HG02623 (cell line): ENCODE data around the gene GRID2.
"Not testable (repeated sequence)": the region's sequence is repeated elsewhere in the genome, so short reads cannot be mapped to it uniquely, and the experiment has no call there.

Source experiments
- ATAC-seq: cut with Tn5 transposase; IDR thresholded peaks from one replicate; pipeline ENCODE4 v1.9.1; 2021; ENCODE audit warnings: moderate library complexity; ENCODE audit not compliant: unreplicated experiment

Gene GRID2

DNA sequence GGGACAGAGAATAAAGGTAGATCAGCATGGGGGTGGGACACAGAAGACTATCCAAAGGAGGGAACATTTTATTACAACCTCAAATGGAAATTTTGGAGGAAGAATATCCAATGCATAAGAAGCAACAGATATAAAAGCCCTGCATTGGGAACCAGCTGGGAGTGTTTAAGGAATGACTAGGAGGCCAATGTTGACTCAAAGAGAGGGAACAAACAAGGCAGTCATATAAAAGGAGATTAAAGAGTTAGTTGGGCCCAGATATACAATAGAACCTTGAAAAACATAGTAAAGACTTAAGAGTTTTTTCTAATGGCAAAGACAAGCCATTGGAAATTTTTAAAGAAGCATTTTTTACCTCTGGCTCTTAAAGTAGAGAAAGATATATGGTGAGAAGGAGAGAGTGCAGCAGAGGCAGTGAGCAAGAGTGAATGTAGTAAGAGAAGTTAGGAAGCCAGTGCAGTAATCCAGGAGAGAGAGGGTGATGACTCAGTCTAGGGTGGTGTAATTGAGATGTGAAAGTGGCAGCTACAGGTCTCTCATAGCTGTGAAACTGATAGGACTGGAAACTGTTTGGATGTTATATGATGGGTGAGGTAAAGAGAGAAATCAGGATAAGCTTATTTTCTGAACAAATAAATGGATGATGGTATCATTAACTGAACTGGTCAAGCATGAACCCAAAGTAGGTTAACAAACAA, 1342.6 kb downstream of the GRID2 start:
- no peak for ATAC-seq

- ATAC-seq: no peak
Observed at GRCh38 chr4:93648258-93648657, 1344.5 kb downstream of the GRID2 start.

GRCh38 chr4:93649828-93650227, 1346.1 kb downstream of the GRID2 start:
- ATAC-seq: no peak

GRCh38 chr4:93654211-93654610, 1350.4 kb downstream of the GRID2 start:
- ATAC-seq: no peak

DNA sequence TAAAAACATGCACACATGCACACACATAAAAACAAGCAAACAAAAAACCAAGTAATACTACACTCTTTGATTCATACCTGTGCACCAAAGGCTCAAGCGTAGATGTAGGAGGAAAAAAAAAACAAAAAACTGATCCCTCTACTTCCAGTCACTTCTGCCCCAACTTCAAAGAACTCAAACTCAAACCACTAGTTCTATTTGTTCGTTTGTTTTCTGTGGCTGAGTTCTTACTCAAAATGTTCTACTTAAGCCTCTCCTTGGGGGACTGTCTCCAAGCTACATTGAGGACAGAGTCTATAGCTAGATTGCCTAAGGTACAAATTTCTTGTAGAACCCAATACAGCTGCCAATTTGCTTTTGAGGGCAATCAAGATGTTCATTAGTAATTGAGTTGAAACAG, 1353.8 kb downstream of the GRID2 start:
- no peak for ATAC-seq

- ATAC-seq: no peak
Observed at GRCh38 chr4:93658443-93658842, 1354.7 kb downstream of the GRID2 start.

DNA sequence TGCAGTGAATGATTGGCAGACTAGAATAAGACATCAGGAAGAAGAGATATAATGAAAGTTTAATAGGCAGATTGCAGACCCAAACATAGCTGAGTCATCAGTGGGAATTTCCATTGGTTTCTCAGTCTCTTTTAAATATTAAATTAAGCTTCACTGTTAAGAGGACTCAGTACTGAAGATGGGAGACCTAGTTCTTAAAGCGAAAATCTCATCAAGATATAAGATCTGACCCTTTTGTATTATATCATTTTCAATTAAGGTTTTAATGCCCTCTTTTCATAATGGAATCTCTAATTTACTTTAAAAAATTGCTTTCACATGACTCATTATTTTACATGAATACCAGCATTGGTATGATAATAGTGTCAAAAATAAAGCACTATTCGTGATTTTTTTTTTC, 1355.9 kb downstream of the GRID2 start:
- no peak for ATAC-seq

GRCh38 chr4:93660036-93660435, 1356.3 kb downstream of the GRID2 start:
- ATAC-seq: no peak

- ATAC-seq: no peak
Observed at GRCh38 chr4:93670434-93670833, 1366.7 kb downstream of the GRID2 start.

GRCh38 chr4:93671093-93671492, 1367.3 kb downstream of the GRID2 start:
- ATAC-seq: no peak

DNA sequence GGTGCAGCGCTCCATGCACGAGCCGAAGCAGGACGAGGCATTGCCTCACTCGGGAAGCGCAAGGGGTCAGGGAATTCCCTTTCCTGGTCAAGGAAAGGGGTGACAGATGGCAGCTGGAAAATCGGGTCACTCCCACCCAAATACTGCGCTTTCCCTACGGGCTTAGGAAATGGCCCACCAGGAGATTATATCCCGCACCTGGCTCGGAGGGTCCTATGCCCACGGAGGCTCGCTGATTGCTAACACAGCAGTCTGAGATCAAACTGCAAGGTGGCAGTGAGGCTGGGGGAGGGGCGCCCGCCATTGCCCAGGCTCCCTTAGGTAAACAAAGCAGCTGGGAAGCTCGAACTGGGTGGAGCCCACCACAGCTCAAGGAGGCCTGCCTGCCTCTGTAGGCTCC, 1373.2 kb downstream of the GRID2 start:
- not testable (repeated sequence) for ATAC-seq

DNA sequence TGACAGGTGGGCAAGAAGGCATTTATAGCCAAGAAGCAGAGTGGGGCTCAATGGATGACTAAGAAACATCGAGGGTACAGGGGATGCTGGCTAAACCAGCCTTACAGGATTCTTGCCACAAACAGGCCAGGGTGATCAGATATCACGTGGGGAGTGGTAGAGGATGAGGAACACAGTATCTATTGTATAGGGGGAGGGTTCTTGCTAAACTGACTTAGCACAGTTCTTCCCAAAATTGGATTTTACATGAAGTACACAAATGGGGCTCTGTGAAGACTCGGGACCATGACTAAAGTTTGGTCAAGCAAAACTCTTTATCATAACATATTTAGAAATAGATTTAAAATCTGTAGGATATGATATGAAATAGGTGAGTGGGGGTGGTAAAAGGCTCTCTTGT, 1380.8 kb downstream of the GRID2 start:
- ATAC-seq: no peak

DNA sequence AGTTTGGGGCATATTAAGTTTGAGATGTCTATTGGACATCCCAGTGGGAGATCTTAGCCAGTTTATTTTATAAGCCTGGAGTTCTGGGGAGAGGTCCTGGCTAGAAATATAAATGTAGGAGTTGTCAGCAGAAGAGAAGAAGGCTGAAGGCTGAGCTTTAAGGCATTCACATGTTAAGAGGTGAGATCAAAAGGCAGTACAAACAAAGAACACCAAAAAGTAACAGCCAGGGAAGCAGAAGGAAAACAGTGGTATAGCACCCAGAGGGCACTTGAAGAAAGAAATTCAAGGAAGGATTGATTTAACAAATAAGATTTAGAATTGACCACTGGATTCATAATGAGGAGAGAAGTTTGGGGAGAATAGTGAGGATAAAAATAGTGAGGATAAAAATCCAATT, 1383.5 kb downstream of the GRID2 start:
- no peak for ATAC-seq

- ATAC-seq: no peak
Observed at GRCh38 chr4:93688978-93689377, 1385.2 kb downstream of the GRID2 start.

- no peak for ATAC-seq
Observed at GRCh38 chr4:93693141-93693540, 1389.4 kb downstream of the GRID2 start.

GRCh38 chr4:93698686-93699085, 1394.9 kb downstream of the GRID2 start:
- ATAC-seq: no peak

DNA sequence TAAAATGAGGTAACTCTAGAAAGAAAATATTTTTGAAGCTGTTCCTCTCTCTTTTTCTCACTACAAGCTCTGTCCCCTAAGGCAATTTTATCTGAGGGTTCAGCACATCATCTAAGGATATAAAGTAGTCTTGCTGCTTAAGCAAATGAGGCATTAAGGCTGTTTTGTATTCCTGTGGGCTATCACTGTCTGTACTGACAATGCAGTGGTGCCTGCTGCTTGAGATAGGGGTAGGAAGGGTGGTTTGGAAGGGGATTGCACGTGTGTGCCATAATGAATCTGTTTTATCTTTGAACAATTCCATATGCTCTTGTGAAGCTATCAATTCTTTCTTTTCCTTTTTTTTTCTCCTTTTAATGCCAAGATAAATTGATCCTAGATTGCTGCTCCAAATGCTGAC, 1396.8 kb downstream of the GRID2 start:
- ATAC-seq: no peak

DNA sequence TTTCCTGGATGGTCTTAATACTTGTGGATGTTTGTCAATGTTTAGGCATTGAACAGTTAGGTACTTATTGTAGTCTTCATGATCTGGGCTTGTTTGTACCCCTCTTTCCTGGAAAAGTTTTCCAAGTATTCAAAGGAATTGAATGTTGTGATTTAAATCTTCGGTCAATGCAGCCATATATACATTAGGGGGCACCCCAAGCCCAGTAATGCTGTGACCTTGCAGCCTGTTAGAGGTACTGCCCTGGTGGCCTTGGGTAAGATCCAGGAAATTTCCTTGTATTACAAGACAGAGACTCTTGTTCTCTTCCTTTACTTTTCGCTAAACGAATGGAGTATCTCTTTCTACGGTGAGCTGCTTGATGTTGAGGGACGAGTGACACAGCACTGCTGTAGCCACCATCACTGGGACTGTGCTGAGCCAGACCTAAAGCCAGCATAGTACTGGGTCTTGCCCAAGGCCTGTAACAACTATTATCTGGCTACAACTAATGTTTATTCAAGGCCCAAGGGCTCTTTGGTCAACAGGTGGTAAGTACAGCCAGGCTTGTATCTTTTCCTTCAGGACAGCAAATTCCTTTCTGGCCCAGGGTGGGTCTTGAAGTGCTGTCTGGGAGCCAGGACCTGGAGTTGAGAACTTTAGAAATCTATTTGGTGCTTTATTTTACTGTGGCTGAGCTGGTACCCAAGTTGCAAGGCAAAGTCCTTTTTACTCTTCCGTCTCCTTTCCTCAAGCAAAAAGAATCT, 1406.5 kb downstream of the GRID2 start:
- ATAC-seq: peak; percentile 73

- no peak for ATAC-seq
Observed at GRCh38 chr4:93710847-93711430, 1407.2 kb downstream of the GRID2 start.

GRCh38 chr4:93718233-93718632, 1414.5 kb downstream of the GRID2 start:
- ATAC-seq: no peak

- ATAC-seq: no peak
Observed at GRCh38 chr4:93719552-93719951, 1415.8 kb downstream of the GRID2 start.

GRCh38 chr4:93722446-93722845, 1418.7 kb downstream of the GRID2 start:
- ATAC-seq: no peak
